Measurements from ENCODE around the gene DCP1A. TPM values are rescaled to one million over a fixed set of nuclear protein-coding genes. Genes with fewer than 3 reads are reported as not detected.

DCP1A gene
- total and polyA plus RNA-seq, 2 donors (not counting 3 experiments of a cell fraction or from before 2014, with no cell fraction given) = 32.3 to 38.0 TPM

- Histone ChIP-seq H3K36me3 (ENCODE audit: control insufficient read depth in 2 of 2, extremely low read depth in 1 of 2, insufficient read depth in 2 of 2, low read length in 2 of 2) (peaks cover 3 to 7% of the 10 kb centered on the region in 2 experiments), H3K27me3 (ENCODE audit: control insufficient read depth in 2 of 2, insufficient read depth in 2 of 2, low read length in 2 of 2) (no peaks in the 10 kb centered on the region), H4K20me1 (replicated peaks; ENCODE audit: control insufficient read depth, extremely low read depth, insufficient read depth, low read length) (peaks cover 6% of the 10 kb centered on the region), H3K9ac (replicated peaks; ENCODE audit: extremely low read depth, insufficient read depth, low read length) (no peak overlapping the region), H3K4me2 (ENCODE audit: insufficient read depth, low read length) (no peak overlapping the region), H3K9me3 (replicated peaks; ENCODE audit: control insufficient read depth, insufficient read depth, low read length) (no peaks in the 10 kb centered on the region), H3K4me3 (replicated peaks in 1 of 3; ENCODE audit: insufficient read depth in 1 of 3, low read depth in 1 of 3, low read length in 3 of 3) (no peak overlapping the region), H2AFZ (ENCODE audit: low read depth, low read length) (no peak overlapping the region), H3K27ac (ENCODE audit: insufficient read depth, low read depth, low read length) (no peak overlapping the region), H3K4me1 (ENCODE audit: control insufficient read depth, extremely low read depth, insufficient read depth, low read length) (no peaks in the 10 kb centered on the region), H3K79me2 (ENCODE audit: control insufficient read depth, insufficient read depth, low read length) (peaks cover 56% of the 10 kb centered on the region), H3K9me1 (replicated peaks; ENCODE audit: control insufficient read depth, extremely low read depth, insufficient read depth, low read length) (no peaks in the 10 kb centered on the region)
- CTCF ChIA-PET = interaction anchor here (1.4 kb wide), 1 partner anchor 10 kb away, joined by 3 read pairs; no protein-coding TSS in a partner anchor
- intact Hi-C loops (cut with micrococcal nuclease) = no loop called here
- POLR2A ChIA-PET = no interaction called here
- no TSS peak for BruUV-seq (replicated peaks)
- dilution Hi-C loops (cut with MboI; ENCODE audit: extremely low pct_ligation_motif_present, low sequenced_read_pairs) = no loop called here
- no peak for TF ChIP-seq POLR2AphosphoS5 (IDR thresholded peaks at IDR 0.05; ENCODE audit: insufficient read depth, low read depth, low read length)
- no peak for TF ChIP-seq JUN (IDR thresholded peaks at IDR 0.05; ENCODE audit: borderline replicate concordance, insufficient read depth, insufficient read length, low read depth)
- TF ChIP-seq FOS (IDR thresholded peaks at IDR 0.05; ENCODE audit: borderline replicate concordance, insufficient read depth, low read length) = no peak
- no peak for TF ChIP-seq EZH2 (IDR thresholded peaks at IDR 0.05; ENCODE audit: borderline replicate concordance, low read depth, low read length, severe bottlenecking)
- TF ChIP-seq POLR2A (IDR thresholded peaks at IDR 0.05; ENCODE audit: low read depth, low read length) = no peak
- no peak for TF ChIP-seq MAX (IDR thresholded peaks at IDR 0.05; ENCODE audit: insufficient read depth, insufficient read length)
- no peak for TF ChIP-seq CTCF (IDR thresholded peaks at IDR 0.05; ENCODE audit: extremely low read depth in 1 of 2, insufficient read depth in 1 of 2, low read depth in 1 of 2, low read length in 2 of 2)
- no peak for TF ChIP-seq GATA2 (IDR thresholded peaks at IDR 0.05; ENCODE audit: insufficient read depth, insufficient read length, low read depth, low read length)
- TF ChIP-seq MYC (IDR thresholded peaks at IDR 0.05; ENCODE audit: low read depth, low read length) = no peak
- no peak for FAIRE-seq
- no peak for DNase-seq (ENCODE audit: low read depth, low spot score)
These were observed 12.6 kb downstream of the DCP1A start for GRCh38 chr3:53334742-53335141.

Data from endothelial cell of umbilical vein (primary cell).